Calu3 (cell line): Measurements from ENCODE around the gene NECTIN4. TPM values are rescaled to one million over a fixed set of nuclear protein-coding genes. Genes with fewer than 3 reads are reported as not detected.
A peak's percentile ranks its signal among the peaks of the same experiment; 100 is the strongest.

Source experiments
- BruUV-seq: library from RNA; stranded (reverse); fragments of 400-500 nt; replicated peaks from 2 replicates; lab custom pipeline; 2021; lab: Mats Ljungman, UMichigan
- CTCF ChIA-PET: fragments of 300-600 bp; sonication (Branson Sonifier 250); formaldehyde crosslinking; loops from one replicate; lab custom pipeline; 2022; ENCODE audit warnings: antibody characterized with exemption; lab: Charles Lee
- DNase-seq: peaks from one replicate; pipeline ENCODE4 v3.0.0; 2022
- H3K27ac Mint-ChIP-seq: one replicate; pipeline ENCODE4 v1.8.0; 2022; ENCODE audit warnings: mixed read lengths; ENCODE audit not compliant: unreplicated experiment
- H3K27me3 Mint-ChIP-seq: one replicate; pipeline ENCODE4 v1.8.0; 2022; ENCODE audit warnings: mixed read lengths; ENCODE audit not compliant: unreplicated experiment
- H3K36me3 Mint-ChIP-seq: one replicate; pipeline ENCODE4 v1.8.0; 2022; ENCODE audit warnings: mild to moderate bottlenecking, moderate library complexity, mixed read lengths; ENCODE audit not compliant: insufficient read depth, unreplicated experiment
- H3K4me1 Mint-ChIP-seq: one replicate; pipeline ENCODE4 v1.8.0; 2022; ENCODE audit warnings: mild to moderate bottlenecking, low read depth, mixed read lengths; ENCODE audit not compliant: unreplicated experiment
- H3K4me3 Mint-ChIP-seq: one replicate; pipeline ENCODE4 v1.8.0; 2022; ENCODE audit warnings: mild to moderate bottlenecking, low read depth, moderate library complexity, mixed read lengths; ENCODE audit not compliant: unreplicated experiment
- H3K9me3 Mint-ChIP-seq: one replicate; pipeline ENCODE4 v1.8.0; 2022; ENCODE audit warnings: low read depth, mixed read lengths; ENCODE audit not compliant: unreplicated experiment
- intact Hi-C: fragments of 100-400 bp; cut with micrococcal nuclease; formaldehyde crosslinking; loops from one replicate; pipeline ENCODE4 v1.10.0; 2022; ENCODE audit not compliant: unreplicated experiment
- total RNA-seq: library from RNA; stranded (reverse); gene quantifications from 2 replicates; pipeline ENCODE4 v1.2.3, GENCODE V29; 2022
- TF ChIP-seq, protein P1 (sequence below): fragments of 200-600 bp; IDR thresholded peaks from one replicate; pipeline ENCODE4 v1.8.0; 2022; ENCODE audit warnings: antibody characterized with exemption; ENCODE audit not compliant: unreplicated experiment

The NECTIN4 gene
- total RNA-seq, 1 experiment from 2014 or later: 24.9 TPM

DNA sequence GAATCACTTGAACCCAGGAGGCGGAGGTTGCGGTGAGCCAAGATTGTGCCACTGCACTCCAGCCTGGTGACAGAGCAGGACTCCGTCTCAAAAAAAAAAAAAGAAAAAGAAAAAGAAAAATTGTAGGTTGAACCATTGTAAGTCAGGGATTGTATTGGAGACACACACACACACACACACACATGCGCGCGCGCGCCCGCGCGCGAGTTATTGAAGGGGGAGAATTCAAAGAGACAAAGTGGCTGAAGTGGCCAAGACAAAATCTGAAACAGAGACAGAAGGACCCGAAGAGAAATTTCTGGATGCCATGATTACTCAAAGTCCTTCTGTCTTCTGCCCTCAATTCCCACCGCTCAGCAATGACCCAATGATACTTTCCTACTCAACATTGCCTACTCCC, 5.1 kb upstream of the NECTIN4 start:
- no peak overlapping the region for H3K27ac Mint-ChIP-seq
- no peak for DNase-seq
- intact Hi-C loops: no loop called here
- H3K9me3 Mint-ChIP-seq: no peaks in the 10 kb centered on the region
- BruUV-seq: no TSS peak
- no peaks in the 10 kb centered on the region for H3K27me3 Mint-ChIP-seq
- TF ChIP-seq, protein P1, sequence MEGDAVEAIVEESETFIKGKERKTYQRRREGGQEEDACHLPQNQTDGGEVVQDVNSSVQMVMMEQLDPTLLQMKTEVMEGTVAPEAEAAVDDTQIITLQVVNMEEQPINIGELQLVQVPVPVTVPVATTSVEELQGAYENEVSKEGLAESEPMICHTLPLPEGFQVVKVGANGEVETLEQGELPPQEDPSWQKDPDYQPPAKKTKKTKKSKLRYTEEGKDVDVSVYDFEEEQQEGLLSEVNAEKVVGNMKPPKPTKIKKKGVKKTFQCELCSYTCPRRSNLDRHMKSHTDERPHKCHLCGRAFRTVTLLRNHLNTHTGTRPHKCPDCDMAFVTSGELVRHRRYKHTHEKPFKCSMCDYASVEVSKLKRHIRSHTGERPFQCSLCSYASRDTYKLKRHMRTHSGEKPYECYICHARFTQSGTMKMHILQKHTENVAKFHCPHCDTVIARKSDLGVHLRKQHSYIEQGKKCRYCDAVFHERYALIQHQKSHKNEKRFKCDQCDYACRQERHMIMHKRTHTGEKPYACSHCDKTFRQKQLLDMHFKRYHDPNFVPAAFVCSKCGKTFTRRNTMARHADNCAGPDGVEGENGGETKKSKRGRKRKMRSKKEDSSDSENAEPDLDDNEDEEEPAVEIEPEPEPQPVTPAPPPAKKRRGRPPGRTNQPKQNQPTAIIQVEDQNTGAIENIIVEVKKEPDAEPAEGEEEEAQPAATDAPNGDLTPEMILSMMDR: no peak
- H3K36me3 Mint-ChIP-seq: peaks cover 24% of the 10 kb centered on the region
- peaks cover 70% of the 10 kb centered on the region for H3K4me1 Mint-ChIP-seq
- CTCF ChIA-PET: no interaction called here
- H3K4me3 Mint-ChIP-seq: no peak overlapping the region

DNA sequence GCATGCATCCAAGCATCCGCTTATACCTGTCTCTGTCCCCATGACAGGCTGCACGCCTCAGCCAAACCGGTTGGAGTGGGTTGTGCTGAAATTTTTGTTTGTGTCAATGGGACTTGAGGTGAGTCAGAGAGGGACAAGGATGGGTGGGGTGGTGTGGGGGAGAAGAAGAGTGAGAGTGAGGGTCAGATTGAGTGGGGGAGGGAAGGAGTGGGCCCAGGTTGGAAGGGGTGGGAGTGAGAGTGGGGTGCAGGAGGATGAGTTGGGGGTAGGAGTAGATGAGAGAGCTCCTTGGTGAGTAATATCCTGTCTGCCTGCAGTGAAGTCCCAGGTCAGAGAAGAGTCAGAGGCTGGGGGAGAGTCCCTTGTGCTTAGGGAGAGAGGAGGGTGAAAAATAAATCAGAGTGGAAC, 3.3 kb upstream of the NECTIN4 start:
- TF ChIP-seq, protein P1: no peak
- H3K4me3 Mint-ChIP-seq: no peak overlapping the region
- H3K27me3 Mint-ChIP-seq: no peaks in the 10 kb centered on the region
- no peaks in the 10 kb centered on the region for H3K9me3 Mint-ChIP-seq
- peaks cover 73% of the 10 kb centered on the region for H3K4me1 Mint-ChIP-seq
- peak overlapping the region; percentile 39 for H3K27ac Mint-ChIP-seq
- BruUV-seq: no TSS peak
- CTCF ChIA-PET: interaction anchor here (1.2 kb wide), 1 partner anchor 10 kb away, joined by 5 read pairs; no protein-coding TSS in a partner anchor
- H3K36me3 Mint-ChIP-seq: peaks cover 24% of the 10 kb centered on the region
- intact Hi-C loops: no loop called here
- peak; percentile 67 for DNase-seq

DNA sequence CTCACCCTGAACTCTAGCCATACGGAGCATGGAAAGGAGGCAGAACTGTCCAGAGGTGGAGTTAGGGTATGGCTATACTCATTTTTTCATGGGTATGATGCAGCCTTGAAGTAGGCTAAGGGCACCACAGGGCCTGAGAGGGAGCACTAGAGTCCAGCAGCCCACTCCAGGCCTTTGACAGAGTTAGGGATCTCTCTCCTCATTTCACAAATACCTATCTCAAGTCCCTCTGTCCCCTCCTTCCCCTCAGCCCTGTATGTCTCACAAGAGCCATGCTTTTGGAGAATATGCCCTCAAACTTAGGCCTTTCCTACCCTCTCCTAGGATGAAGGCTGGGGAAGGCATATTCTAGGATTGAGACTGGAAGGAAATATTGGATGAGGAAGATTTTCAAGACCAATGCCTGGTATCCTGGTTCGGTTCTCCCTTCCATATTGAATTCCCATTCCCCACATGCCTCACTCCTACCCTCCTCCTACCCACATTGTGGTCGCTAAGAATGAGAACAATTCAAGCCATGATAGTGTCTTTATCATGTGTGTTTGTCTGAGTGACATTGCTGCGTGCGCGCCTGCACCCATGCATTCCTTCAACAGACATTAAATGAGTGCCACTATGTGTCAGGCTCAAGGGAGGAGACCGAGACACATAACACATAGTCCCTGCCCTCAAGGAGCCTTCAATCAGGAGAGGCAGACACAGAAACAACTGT, 2.6 kb upstream of the NECTIN4 start:
- TF ChIP-seq, protein P1: no peak
- H3K27me3 Mint-ChIP-seq: no peaks in the 10 kb centered on the region
- H3K4me3 Mint-ChIP-seq: no peak overlapping the region
- intact Hi-C loops: no loop called here
- no TSS peak for BruUV-seq
- H3K4me1 Mint-ChIP-seq: peaks cover 73% of the 10 kb centered on the region
- H3K27ac Mint-ChIP-seq: peak overlapping the region; percentile 39
- no peaks in the 10 kb centered on the region for H3K9me3 Mint-ChIP-seq
- DNase-seq: no peak
- H3K36me3 Mint-ChIP-seq: peaks cover 26% of the 10 kb centered on the region
- CTCF ChIA-PET: interaction anchor here (1.2 kb wide), 1 partner anchor 9 kb away, joined by 5 read pairs; no protein-coding TSS in a partner anchor

DNA sequence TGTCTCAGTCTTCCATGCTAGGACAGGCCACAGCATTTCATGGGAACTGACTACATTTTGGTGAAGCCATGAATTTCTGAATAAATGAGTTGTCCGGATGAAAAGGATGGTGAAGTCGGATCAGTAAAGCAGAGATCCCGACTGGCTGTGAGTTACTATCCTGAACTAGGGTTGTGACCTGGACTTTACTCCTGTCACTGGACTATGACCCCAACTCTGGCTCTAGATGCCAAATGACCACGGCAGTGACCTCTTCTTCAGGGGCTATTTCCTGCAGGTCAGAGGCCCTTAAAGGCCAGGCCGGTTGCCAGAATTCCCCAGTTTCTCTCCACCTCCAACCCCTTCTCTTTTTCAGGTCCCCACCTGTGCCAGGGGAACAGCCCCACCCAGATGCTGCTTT, 1.7 kb upstream of the NECTIN4 start:
- BruUV-seq: no TSS peak
- H3K27ac Mint-ChIP-seq: no peak overlapping the region
- TF ChIP-seq, protein P1: no peak
- H3K27me3 Mint-ChIP-seq: no peaks in the 10 kb centered on the region
- intact Hi-C loops: no loop called here
- no peaks in the 10 kb centered on the region for H3K9me3 Mint-ChIP-seq
- H3K4me1 Mint-ChIP-seq: peaks cover 73% of the 10 kb centered on the region
- no peak for DNase-seq
- peaks cover 34% of the 10 kb centered on the region for H3K36me3 Mint-ChIP-seq
- H3K4me3 Mint-ChIP-seq: no peak overlapping the region
- CTCF ChIA-PET: no interaction called here
